Liver (tissue), 9 donors: Measurements from ENCODE around the gene NOVA2. TPM values are rescaled to one million over a fixed set of nuclear protein-coding genes. Genes with fewer than 3 reads are reported as not detected.

Source experiments
- DNase-seq: peaks from one replicate; pipeline ENCODE4 v3.0.0-alpha.2; 2017; ENCODE audit warnings: low spot score
- H3K27ac ChIP-seq, 2 donors: one replicate each; pipeline ENCODE4 v1.7.0; 2013; ENCODE audit warnings: inconsistent platforms in 2 of 2, low read length in 2 of 2, control low read depth in 1 of 2, low read depth in 1 of 2, mild to moderate bottlenecking in 1 of 2
- H3K27me3 ChIP-seq, 4 donors: one replicate each; pipeline versions ENCODE4 v1.6.1 to v1.7.0; 2013; ENCODE audit warnings: low read length in 3 of 4, inconsistent platforms in 1 of 4, mild to moderate bottlenecking in 1 of 4, moderate library complexity in 1 of 4; ENCODE audit not compliant: control insufficient read depth in 4 of 4, insufficient read depth in 4 of 4
- H3K36me3 ChIP-seq, 4 donors: one replicate each; pipeline versions ENCODE4 v1.6.1 to v1.7.0; 2013; ENCODE audit warnings: low read length in 3 of 4, mild to moderate bottlenecking in 3 of 4, low read depth in 1 of 4, moderate library complexity in 1 of 4; ENCODE audit not compliant: control insufficient read depth in 4 of 4, insufficient read depth in 3 of 4
- H3K4me1 ChIP-seq, 4 donors: one replicate each; pipeline versions ENCODE4 v1.6.1 to v1.7.0; 2013; ENCODE audit warnings: low read length in 3 of 4, mild to moderate bottlenecking in 3 of 4, moderate library complexity in 1 of 4; ENCODE audit not compliant: control insufficient read depth in 4 of 4, insufficient read depth in 4 of 4
- H3K4me3 ChIP-seq, 3 donors: one replicate each; pipeline versions ENCODE4 v1.6.1 to v1.7.0; 2013; ENCODE audit warnings: low read length in 3 of 3, control low read depth in 1 of 3, low read depth in 1 of 3, mild to moderate bottlenecking in 1 of 3
- H3K9ac ChIP-seq, 2 donors: one replicate each; pipeline ENCODE4 v1.7.0; 2013; ENCODE audit warnings: low read length in 2 of 2, mild to moderate bottlenecking in 2 of 2, moderate library complexity in 2 of 2, control low read depth in 1 of 2, low read depth in 1 of 2
- H3K9me3 ChIP-seq, 4 donors: one replicate each; pipeline versions ENCODE4 v1.6.1 to v1.7.0; 2013; ENCODE audit warnings: low read length in 3 of 4; ENCODE audit not compliant: control insufficient read depth in 4 of 4
- EGR1 ChIP-seq, 2 donors: IDR thresholded peaks; 2 replicates each; pipeline ENCODE4 v1.6.1; 2016 to 2018; ENCODE audit warnings: antibody characterized with exemption in 2 of 2, low read depth in 2 of 2
- FOXA1 ChIP-seq: IDR thresholded peaks from 2 replicates; pipeline ENCODE4 v1.6.1; 2016; ENCODE audit warnings: antibody characterized with exemption
- FOXA2 ChIP-seq: IDR thresholded peaks from 2 replicates; pipeline ENCODE4 v1.6.1; 2016; ENCODE audit warnings: antibody characterized with exemption
- GABPA ChIP-seq, 2 donors: IDR thresholded peaks in 1 of 2; conservative IDR thresholded peaks in 1 of 2; 2 replicates each; pipeline ENCODE4 v1.6.1; 2016; ENCODE audit warnings: antibody characterized with exemption in 2 of 2, mild to moderate bottlenecking in 1 of 2, moderate library complexity in 1 of 2
- HNF4A ChIP-seq, 2 donors: conservative IDR thresholded peaks; 2 replicates each; pipeline ENCODE4 v1.6.1; 2016; ENCODE audit warnings: antibody characterized with exemption in 2 of 2, mild to moderate bottlenecking in 2 of 2
- HNF4G ChIP-seq: IDR thresholded peaks from 2 replicates; pipeline ENCODE4 v1.6.1; 2016; ENCODE audit warnings: antibody characterized with exemption
- JUND ChIP-seq, 2 donors: IDR thresholded peaks; 2 replicates each; pipeline ENCODE4 v1.6.1; 2016; ENCODE audit warnings: antibody characterized with exemption in 2 of 2
- NR2F2 ChIP-seq: IDR thresholded peaks from 2 replicates; pipeline ENCODE4 v1.6.1; 2016; ENCODE audit warnings: antibody characterized with exemption
- RAD21 ChIP-seq, 2 donors: IDR thresholded peaks; 2 replicates each; pipeline ENCODE4 v1.6.1; 2016; ENCODE audit warnings: antibody characterized with exemption in 2 of 2, mild to moderate bottlenecking in 2 of 2
- RXRA ChIP-seq, 2 donors: IDR thresholded peaks; 2 replicates each; pipeline ENCODE4 v1.6.1; 2017 to 2018; ENCODE audit warnings: antibody characterized with exemption in 2 of 2, mild to moderate bottlenecking in 1 of 2
- SP1 ChIP-seq: IDR thresholded peaks from 2 replicates; pipeline ENCODE4 v1.6.1; 2018; ENCODE audit warnings: antibody characterized with exemption, mild to moderate bottlenecking
- TAF1 ChIP-seq: conservative IDR thresholded peaks from 2 replicates; pipeline ENCODE4 v1.6.1; 2016; ENCODE audit warnings: antibody characterized with exemption, mild to moderate bottlenecking
- YY1 ChIP-seq: IDR thresholded peaks from 2 replicates; pipeline ENCODE4 v1.6.1; 2016; ENCODE audit warnings: antibody characterized with exemption, mild to moderate bottlenecking
- WGBS: extraction: QIAGEN DNeasy Blood & Tissue Kit; methylation state at CpG from one replicate; pipeline ENCODE4 v1.1.7; 2013; 5-methylcytosine and 5-hydroxymethylcytosine counted together
- polyA plus RNA-seq, 2 donors: library from polyadenylated mRNA; stranded (reverse) in 1 of 2; unstranded in 1 of 2; fragments of 200-250 nt in 1 of 2; fragments of >200 nt in 1 of 2; fragmentation: Nextera tagmentation in 1 of 2; extraction: Ambion mirVana in 1 of 2; gene quantifications; one replicate each; pipeline versions ENCODE4 v1.2.1 to v1.2.3, GENCODE V29; 2013 to 2015
- total RNA-seq, 2 donors: library from RNA; depleted of rRNA; stranded (reverse); fragments of >200 nt; gene quantifications; one replicate each; pipeline ENCODE4 v1.2.3, GENCODE V29; 2014
- TF ChIP-seq, protein P1 (sequence below): fragments of 150-350 bp; IDR thresholded peaks from 2 replicates; pipeline ENCODE4 v1.5.1; 2017; ENCODE audit warnings: improper control_type of control experiment, low read depth, low read length; ENCODE audit not compliant: missing input control
- TF ChIP-seq, protein P2 (sequence below): IDR thresholded peaks from 2 replicates; pipeline ENCODE4 v1.6.1; 2016; ENCODE audit warnings: antibody characterized with exemption, mild to moderate bottlenecking
- TF ChIP-seq, protein P3 (sequence below): IDR thresholded peaks from 2 replicates; pipeline ENCODE4 v1.6.1; 2016; ENCODE audit warnings: antibody characterized with exemption
- TF ChIP-seq, protein P4 (sequence below): IDR thresholded peaks from 2 replicates; pipeline ENCODE4 v1.6.1; 2016; ENCODE audit warnings: antibody characterized with exemption
- TF ChIP-seq, protein P5 (sequence below): IDR thresholded peaks from 2 replicates; pipeline ENCODE4 v1.6.1; 2016; ENCODE audit warnings: antibody characterized with exemption
- donor health status: healthy.
- donor health status: healthy.
- donor health status: healthy.
- donor health status: healthy.
- donor health status: healthy.

The NOVA2 gene
- total and polyA plus RNA-seq, 4 donors: 0.31 to 1.6 (median 0.42) TPM

DNA sequence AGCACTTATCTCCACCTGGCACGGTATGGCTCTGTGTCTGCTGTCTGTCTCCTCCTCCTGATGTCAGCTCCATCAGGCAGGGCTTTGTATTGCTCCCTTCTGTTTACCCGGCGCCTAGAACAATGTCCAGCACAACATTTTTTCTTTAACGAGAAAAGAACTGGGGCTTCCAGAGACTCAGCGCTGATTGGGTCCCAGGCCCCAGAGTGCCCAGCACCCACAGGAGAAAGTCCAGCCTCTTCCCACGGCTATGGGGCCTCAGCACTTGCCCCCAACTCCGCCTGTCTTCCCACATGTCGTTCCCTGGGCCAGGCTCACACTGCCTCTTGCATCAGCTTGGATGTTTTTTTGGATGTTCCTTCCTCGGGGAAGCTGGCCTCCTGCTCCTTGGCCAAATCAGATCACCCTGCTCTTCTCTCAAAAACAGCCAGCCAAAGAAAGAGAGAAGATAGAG is 78.1 kb downstream of the NOVA2 start:
- Histone ChIP-seq H3K9ac (no peak overlapping the region), H3K4me1 (peaks cover 3 to 7% (median 4%) of the 10 kb centered on the region in 4 donors), H3K9me3 (no peaks in the 10 kb centered on the region), H3K36me3 (peaks cover 3 to 10% (median 4%) of the 10 kb centered on the region in 4 donors), H3K27ac (no peak overlapping the region), H3K4me3 (no peak overlapping the region), H3K27me3 (no peaks in the 10 kb centered on the region)
- 79% methylated on average over 9 of the region's 9 CpGs for WGBS
- TF ChIP-seq YY1 (no peak), EGR1 (IDR thresholded peaks at IDR 0.05; ENCODE audit: low read depth in 2 of 2) (no peak), HNF4A (conservative IDR thresholded peaks at IDR 0.05) (no peak), HNF4G (no peak), FOXA2 (no peak), RXRA (IDR thresholded peaks at IDR 0.05) (no peak), GABPA (IDR thresholded peaks at IDR 0.05 in 1 of 2, conservative IDR thresholded peaks at IDR 0.05 in 1 of 2) (no peak), NR2F2 (no peak), FOXA1 (no peak), SP1 (no peak), TAF1 (no peak), JUND (IDR thresholded peaks at IDR 0.05) (no peak), RAD21 (IDR thresholded peaks at IDR 0.05) (no peak)
- TF ChIP-seq, protein P1, sequence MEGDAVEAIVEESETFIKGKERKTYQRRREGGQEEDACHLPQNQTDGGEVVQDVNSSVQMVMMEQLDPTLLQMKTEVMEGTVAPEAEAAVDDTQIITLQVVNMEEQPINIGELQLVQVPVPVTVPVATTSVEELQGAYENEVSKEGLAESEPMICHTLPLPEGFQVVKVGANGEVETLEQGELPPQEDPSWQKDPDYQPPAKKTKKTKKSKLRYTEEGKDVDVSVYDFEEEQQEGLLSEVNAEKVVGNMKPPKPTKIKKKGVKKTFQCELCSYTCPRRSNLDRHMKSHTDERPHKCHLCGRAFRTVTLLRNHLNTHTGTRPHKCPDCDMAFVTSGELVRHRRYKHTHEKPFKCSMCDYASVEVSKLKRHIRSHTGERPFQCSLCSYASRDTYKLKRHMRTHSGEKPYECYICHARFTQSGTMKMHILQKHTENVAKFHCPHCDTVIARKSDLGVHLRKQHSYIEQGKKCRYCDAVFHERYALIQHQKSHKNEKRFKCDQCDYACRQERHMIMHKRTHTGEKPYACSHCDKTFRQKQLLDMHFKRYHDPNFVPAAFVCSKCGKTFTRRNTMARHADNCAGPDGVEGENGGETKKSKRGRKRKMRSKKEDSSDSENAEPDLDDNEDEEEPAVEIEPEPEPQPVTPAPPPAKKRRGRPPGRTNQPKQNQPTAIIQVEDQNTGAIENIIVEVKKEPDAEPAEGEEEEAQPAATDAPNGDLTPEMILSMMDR: no peak
- TF ChIP-seq, protein P2, sequence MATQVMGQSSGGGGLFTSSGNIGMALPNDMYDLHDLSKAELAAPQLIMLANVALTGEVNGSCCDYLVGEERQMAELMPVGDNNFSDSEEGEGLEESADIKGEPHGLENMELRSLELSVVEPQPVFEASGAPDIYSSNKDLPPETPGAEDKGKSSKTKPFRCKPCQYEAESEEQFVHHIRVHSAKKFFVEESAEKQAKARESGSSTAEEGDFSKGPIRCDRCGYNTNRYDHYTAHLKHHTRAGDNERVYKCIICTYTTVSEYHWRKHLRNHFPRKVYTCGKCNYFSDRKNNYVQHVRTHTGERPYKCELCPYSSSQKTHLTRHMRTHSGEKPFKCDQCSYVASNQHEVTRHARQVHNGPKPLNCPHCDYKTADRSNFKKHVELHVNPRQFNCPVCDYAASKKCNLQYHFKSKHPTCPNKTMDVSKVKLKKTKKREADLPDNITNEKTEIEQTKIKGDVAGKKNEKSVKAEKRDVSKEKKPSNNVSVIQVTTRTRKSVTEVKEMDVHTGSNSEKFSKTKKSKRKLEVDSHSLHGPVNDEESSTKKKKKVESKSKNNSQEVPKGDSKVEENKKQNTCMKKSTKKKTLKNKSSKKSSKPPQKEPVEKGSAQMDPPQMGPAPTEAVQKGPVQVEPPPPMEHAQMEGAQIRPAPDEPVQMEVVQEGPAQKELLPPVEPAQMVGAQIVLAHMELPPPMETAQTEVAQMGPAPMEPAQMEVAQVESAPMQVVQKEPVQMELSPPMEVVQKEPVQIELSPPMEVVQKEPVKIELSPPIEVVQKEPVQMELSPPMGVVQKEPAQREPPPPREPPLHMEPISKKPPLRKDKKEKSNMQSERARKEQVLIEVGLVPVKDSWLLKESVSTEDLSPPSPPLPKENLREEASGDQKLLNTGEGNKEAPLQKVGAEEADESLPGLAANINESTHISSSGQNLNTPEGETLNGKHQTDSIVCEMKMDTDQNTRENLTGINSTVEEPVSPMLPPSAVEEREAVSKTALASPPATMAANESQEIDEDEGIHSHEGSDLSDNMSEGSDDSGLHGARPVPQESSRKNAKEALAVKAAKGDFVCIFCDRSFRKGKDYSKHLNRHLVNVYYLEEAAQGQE: no peak
- TF ChIP-seq, protein P3, sequence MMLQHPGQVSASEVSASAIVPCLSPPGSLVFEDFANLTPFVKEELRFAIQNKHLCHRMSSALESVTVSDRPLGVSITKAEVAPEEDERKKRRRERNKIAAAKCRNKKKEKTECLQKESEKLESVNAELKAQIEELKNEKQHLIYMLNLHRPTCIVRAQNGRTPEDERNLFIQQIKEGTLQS: no peak
- TF ChIP-seq, protein P4, sequence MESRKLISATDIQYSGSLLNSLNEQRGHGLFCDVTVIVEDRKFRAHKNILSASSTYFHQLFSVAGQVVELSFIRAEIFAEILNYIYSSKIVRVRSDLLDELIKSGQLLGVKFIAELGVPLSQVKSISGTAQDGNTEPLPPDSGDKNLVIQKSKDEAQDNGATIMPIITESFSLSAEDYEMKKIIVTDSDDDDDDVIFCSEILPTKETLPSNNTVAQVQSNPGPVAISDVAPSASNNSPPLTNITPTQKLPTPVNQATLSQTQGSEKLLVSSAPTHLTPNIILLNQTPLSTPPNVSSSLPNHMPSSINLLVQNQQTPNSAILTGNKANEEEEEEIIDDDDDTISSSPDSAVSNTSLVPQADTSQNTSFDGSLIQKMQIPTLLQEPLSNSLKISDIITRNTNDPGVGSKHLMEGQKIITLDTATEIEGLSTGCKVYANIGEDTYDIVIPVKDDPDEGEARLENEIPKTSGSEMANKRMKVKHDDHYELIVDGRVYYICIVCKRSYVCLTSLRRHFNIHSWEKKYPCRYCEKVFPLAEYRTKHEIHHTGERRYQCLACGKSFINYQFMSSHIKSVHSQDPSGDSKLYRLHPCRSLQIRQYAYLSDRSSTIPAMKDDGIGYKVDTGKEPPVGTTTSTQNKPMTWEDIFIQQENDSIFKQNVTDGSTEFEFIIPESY: no peak
- TF ChIP-seq, protein P5, sequence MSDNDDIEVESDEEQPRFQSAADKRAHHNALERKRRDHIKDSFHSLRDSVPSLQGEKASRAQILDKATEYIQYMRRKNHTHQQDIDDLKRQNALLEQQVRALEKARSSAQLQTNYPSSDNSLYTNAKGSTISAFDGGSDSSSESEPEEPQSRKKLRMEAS: no peak
- no peak for DNase-seq
